Endothelial cell (in vitro differentiated cells): Measurements from ENCODE around the gene MLEC. TPM values are rescaled to one million over a fixed set of nuclear protein-coding genes. Genes with fewer than 3 reads are reported as not detected.

Experiments
- DNase-seq: peaks from one replicate; pipeline ENCODE4 v3.0.0; 2021; ENCODE audit warnings: low spot score
- H3K27ac Mint-ChIP-seq: one replicate; pipeline ENCODE4 v1.8.0; 2021; ENCODE audit warnings: mixed read lengths, inconsistent platforms; ENCODE audit not compliant: unreplicated experiment
- H3K27me3 Mint-ChIP-seq: one replicate; pipeline ENCODE4 v1.8.0; 2021; ENCODE audit warnings: mild to moderate bottlenecking, moderate library complexity, mixed read lengths, inconsistent platforms; ENCODE audit not compliant: unreplicated experiment
- H3K36me3 Mint-ChIP-seq: one replicate; pipeline ENCODE4 v1.8.0; 2021; ENCODE audit warnings: mild to moderate bottlenecking, low read depth, mixed read lengths, inconsistent platforms; ENCODE audit not compliant: unreplicated experiment
- H3K4me1 Mint-ChIP-seq: one replicate; pipeline ENCODE4 v1.8.0; 2021; ENCODE audit warnings: mild to moderate bottlenecking, mixed read lengths, inconsistent platforms; ENCODE audit not compliant: unreplicated experiment
- H3K4me3 Mint-ChIP-seq: one replicate; pipeline ENCODE4 v1.8.0; 2021; ENCODE audit warnings: mild to moderate bottlenecking, mixed read lengths, inconsistent platforms; ENCODE audit not compliant: unreplicated experiment
- H3K9me3 Mint-ChIP-seq: one replicate; pipeline ENCODE4 v1.8.0; 2021; ENCODE audit warnings: mixed read lengths, inconsistent platforms; ENCODE audit not compliant: unreplicated experiment
- CTCF ChIP-seq: fragments of 200-600 bp; sonication (generic); IDR thresholded peaks from one replicate; pipeline ENCODE4 v1.5.0; 2021; ENCODE audit warnings: antibody characterized with exemption; ENCODE audit not compliant: unreplicated experiment
- total RNA-seq: library from RNA; stranded (reverse); fragmentation: NEBNext Ultra II Directional; extraction: Animal tissue kit (Norgen Biotek cat#: 25700); gene quantifications from one replicate; pipeline ENCODE4 v1.2.1, GENCODE V29; 2021; ENCODE audit not compliant: unreplicated experiment

Gene MLEC
- total RNA-seq, 1 donor from 2014 or later = 124 TPM

- Mint-ChIP-seq H3K4me1 (peaks cover 8% of the 10 kb centered on the region), H3K4me3 (no peak overlapping the region), H3K27me3 (peaks cover 7% of the 10 kb centered on the region), H3K9me3 (no peaks in the 10 kb centered on the region), H3K27ac (no peak overlapping the region), H3K36me3 (no peaks in the 10 kb centered on the region)
- no peak for DNase-seq
- TF ChIP-seq CTCF = no peak
Measured at GRCh38 chr12:120654656-120655055, 32.3 kb upstream of the MLEC start.

DNA sequence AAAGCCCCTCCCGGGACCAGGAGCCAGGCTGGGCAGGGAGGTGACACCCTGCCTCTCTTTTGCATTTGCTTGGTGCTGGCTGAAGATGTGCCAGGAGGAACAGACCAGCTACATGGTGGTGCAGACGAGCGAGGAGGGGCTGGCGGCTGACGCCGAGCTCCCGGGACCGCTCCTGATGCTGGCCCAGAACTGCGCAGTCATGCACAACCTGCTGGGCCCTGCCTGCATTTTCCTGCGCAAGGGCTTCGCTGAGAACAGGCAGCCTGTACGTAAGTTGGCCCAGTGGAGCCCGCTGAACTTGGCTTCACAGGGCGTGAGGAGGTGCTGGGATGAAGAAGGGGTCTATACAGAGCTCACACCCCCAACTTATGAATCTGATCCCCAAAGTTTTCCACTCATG lies 30.9 kb upstream of the MLEC start:
- no peak for DNase-seq
- TF ChIP-seq CTCF = no peak
- Mint-ChIP-seq H3K9me3 (no peaks in the 10 kb centered on the region), H3K4me3 (no peak overlapping the region), H3K36me3 (no peaks in the 10 kb centered on the region), H3K4me1 (peaks cover 6% of the 10 kb centered on the region), H3K27ac (no peak overlapping the region), H3K27me3 (peaks cover 3% of the 10 kb centered on the region)

DNA sequence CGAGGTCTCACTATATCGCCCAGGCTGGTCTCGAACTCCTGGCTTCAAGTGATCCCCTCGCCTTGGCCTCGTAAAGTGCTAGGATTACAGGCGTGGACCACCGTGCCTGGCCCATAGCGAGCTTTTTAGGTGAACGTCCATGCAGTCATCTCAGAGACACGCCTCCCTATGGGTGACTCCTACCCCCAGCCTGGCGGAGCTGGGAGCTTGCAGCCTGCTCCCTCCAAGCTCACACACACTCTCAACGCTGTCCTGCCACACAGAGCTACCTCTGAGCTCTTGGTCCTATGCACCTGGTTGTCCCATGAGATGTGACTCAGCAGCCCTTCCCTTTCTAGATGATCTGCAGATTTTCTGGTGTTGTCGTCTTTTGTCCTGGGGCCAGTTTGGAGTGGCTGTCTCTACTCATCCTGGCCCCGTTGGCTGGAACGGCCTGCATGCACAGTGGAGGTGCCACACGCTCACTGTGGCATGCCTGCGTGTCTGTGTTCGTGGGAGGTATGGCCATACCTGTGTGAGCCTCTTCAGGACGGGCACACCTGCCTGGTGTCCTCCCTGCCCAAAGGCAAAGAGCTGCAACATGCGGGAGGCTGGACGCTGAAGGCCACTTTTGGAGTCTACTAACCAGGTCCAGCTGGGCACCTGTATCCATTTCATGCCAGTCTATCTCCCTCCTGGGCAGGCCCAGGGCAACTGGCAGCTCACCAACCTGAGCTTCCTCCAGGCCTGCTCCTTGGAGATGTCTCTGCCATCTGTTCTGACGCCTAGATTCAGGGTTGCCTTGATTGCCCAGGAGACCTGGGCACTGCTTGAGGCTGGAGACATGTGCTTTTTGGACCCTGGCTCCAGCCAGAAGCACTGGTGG lies 28.4 kb upstream of the MLEC start:
- Mint-ChIP-seq H3K36me3 (no peaks in the 10 kb centered on the region), H3K9me3 (no peaks in the 10 kb centered on the region), H3K4me3 (no peak overlapping the region), H3K27ac (no peak overlapping the region), H3K4me1 (no peaks in the 10 kb centered on the region), H3K27me3 (peaks cover 2% of the 10 kb centered on the region)
- no peak for DNase-seq
- no peak for TF ChIP-seq CTCF

- no peak for TF ChIP-seq CTCF
Measured at GRCh38 chr12:120659151-120659525, 27.8 kb upstream of the MLEC start.

GRCh38 chr12:120661432-120661831 lies 25.5 kb upstream of the MLEC start:
- no peak for DNase-seq
- no peak for TF ChIP-seq CTCF
- Mint-ChIP-seq H3K27ac (no peak overlapping the region), H3K36me3 (no peaks in the 10 kb centered on the region), H3K9me3 (no peaks in the 10 kb centered on the region), H3K4me3 (no peak overlapping the region), H3K4me1 (no peaks in the 10 kb centered on the region), H3K27me3 (no peaks in the 10 kb centered on the region)

More at GRCh38 chr12:120659151-120659525, 27.8 kb upstream of the MLEC start:
- H3K27ac Mint-ChIP-seq = peak overlapping the region; percentile 1
- no peaks in the 10 kb centered on the region for H3K36me3 Mint-ChIP-seq
- H3K9me3 Mint-ChIP-seq = no peaks in the 10 kb centered on the region
- no peaks in the 10 kb centered on the region for H3K27me3 Mint-ChIP-seq
- H3K4me1 Mint-ChIP-seq = no peaks in the 10 kb centered on the region
- DNase-seq = no peak
- no peak overlapping the region for H3K4me3 Mint-ChIP-seq
